Activated naive CD8-positive, alpha-beta T cell treated with anti-CD3 and anti-CD28 coated beads for 36 hours (primary cell): ENCODE results near the gene PRICKLE4. TPM values are rescaled to one million over a fixed set of nuclear protein-coding genes. Genes with fewer than 3 reads are reported as not detected.
A peak's percentile ranks its signal among the peaks of the same experiment; 100 is the strongest.

ENCODE experiments used
- DNase-seq: peaks from one replicate; pipeline ENCODE4 v3.0.0; 2021
- H3K27ac Mint-ChIP-seq: one replicate; pipeline ENCODE4 v1.8.0; 2022; ENCODE audit warnings: mild to moderate bottlenecking, moderate library complexity, mixed read lengths
- H3K27me3 Mint-ChIP-seq: one replicate; pipeline ENCODE4 v1.8.0; 2022; ENCODE audit warnings: mild to moderate bottlenecking, mixed read lengths
- H3K36me3 Mint-ChIP-seq: one replicate; pipeline ENCODE4 v1.8.0; 2021; ENCODE audit warnings: mild to moderate bottlenecking, mixed read lengths
- H3K4me1 Mint-ChIP-seq: one replicate; pipeline ENCODE4 v1.8.0; 2021; ENCODE audit warnings: mixed read lengths
- H3K4me3 Mint-ChIP-seq: one replicate; pipeline ENCODE4 v1.8.0; 2022; ENCODE audit warnings: mild to moderate bottlenecking, moderate library complexity, mixed read lengths
- H3K9me3 Mint-ChIP-seq: one replicate; pipeline ENCODE4 v1.8.0; 2022; ENCODE audit warnings: mixed read lengths
- total RNA-seq, 2 experiments: library from RNA; stranded (reverse); gene quantifications; one replicate each; pipeline ENCODE4 v1.2.3, GENCODE V29; 2021

PRICKLE4 gene
- total RNA-seq, 2 experiments from 2014 or later = not detected

GRCh38 chr6:41777551-41778285 is 2.9 kb upstream of the PRICKLE4 start:
- Mint-ChIP-seq H3K27ac (no peak overlapping the region), H3K9me3 (no peaks in the 10 kb centered on the region), H3K4me3 (no peak overlapping the region), H3K4me1 (peaks cover 18% of the 10 kb centered on the region), H3K27me3 (peaks cover 10% of the 10 kb centered on the region), H3K36me3 (no peaks in the 10 kb centered on the region)
- no peak for DNase-seq

- H3K27me3 Mint-ChIP-seq = peaks cover 10% of the 10 kb centered on the region
- DNase-seq = no peak
- H3K4me1 Mint-ChIP-seq = peaks cover 18% of the 10 kb centered on the region
- H3K36me3 Mint-ChIP-seq = no peaks in the 10 kb centered on the region
- peak overlapping the region; percentile 90 for H3K4me3 Mint-ChIP-seq
- peak overlapping the region; percentile 43 for H3K27ac Mint-ChIP-seq
- H3K9me3 Mint-ChIP-seq = no peaks in the 10 kb centered on the region
These were observed 1.7 kb upstream of the PRICKLE4 start for GRCh38 chr6:41778895-41779294.

- Mint-ChIP-seq H3K4me1 (peaks cover 18% of the 10 kb centered on the region), H3K27ac (peak overlapping the region; percentile 43), H3K4me3 (peak overlapping the region; percentile 90), H3K9me3 (no peaks in the 10 kb centered on the region), H3K36me3 (no peaks in the 10 kb centered on the region), H3K27me3 (peaks cover 10% of the 10 kb centered on the region)
- no peak for DNase-seq
These were observed 1.2 kb upstream of the PRICKLE4 start for GRCh38 chr6:41779336-41779735.

- peak within 1 kb of the TSS; percentile 90 for H3K4me3 Mint-ChIP-seq
- H3K4me1 Mint-ChIP-seq = peaks cover 18% of the 10 kb centered on the region
- H3K9me3 Mint-ChIP-seq = no peaks in the 10 kb centered on the region
- no peaks in the 10 kb centered on the region for H3K36me3 Mint-ChIP-seq
- H3K27ac Mint-ChIP-seq = peak within 1 kb of the TSS; percentile 70
- H3K27me3 Mint-ChIP-seq = peaks cover 10% of the 10 kb centered on the region
- peak; percentile 99 for DNase-seq
These were observed 613 bp upstream of the PRICKLE4 start, which contains the start of gene FRS3 for GRCh38 chr6:41779788-41780550. Gene FRS3 (minus strand): TSS chr6:41779900. CDS start chr6:41776987, 2,913 bp downstream.

- Mint-ChIP-seq H3K4me3 (no peak overlapping the region), H3K27me3 (peaks cover 10% of the 10 kb centered on the region), H3K36me3 (no peaks in the 10 kb centered on the region), H3K27ac (no peak overlapping the region), H3K4me1 (peaks cover 21% of the 10 kb centered on the region), H3K9me3 (no peaks in the 10 kb centered on the region)
- DNase-seq = no peak
These were observed 766 bp downstream of the PRICKLE4 start for GRCh38 chr6:41781366-41781730.

GRCh38 chr6:41783106-41783780 is 2.7 kb downstream of the PRICKLE4 start:
- H3K4me3 Mint-ChIP-seq = no peak overlapping the region
- no peak overlapping the region for H3K27ac Mint-ChIP-seq
- no peak for DNase-seq

GRCh38 chr6:41784581-41785171 is 4.1 kb downstream of the PRICKLE4 start:
- Mint-ChIP-seq H3K4me1 (peaks cover 24% of the 10 kb centered on the region), H3K27ac (no peak overlapping the region), H3K27me3 (peaks cover 10% of the 10 kb centered on the region), H3K36me3 (peaks cover 14% of the 10 kb centered on the region), H3K9me3 (no peaks in the 10 kb centered on the region), H3K4me3 (no peak overlapping the region)
- DNase-seq = no peak

More at GRCh38 chr6:41783106-41783780, 2.7 kb downstream of the PRICKLE4 start:
- Mint-ChIP-seq H3K27me3 (peaks cover 10% of the 10 kb centered on the region), H3K4me1 (peaks cover 21% of the 10 kb centered on the region), H3K36me3 (peaks cover 2% of the 10 kb centered on the region), H3K9me3 (no peaks in the 10 kb centered on the region)

GRCh38 chr6:41785254-41785653 is 4.7 kb downstream of the PRICKLE4 start:
- Mint-ChIP-seq H3K27ac (no peak overlapping the region), H3K4me3 (no peak overlapping the region), H3K4me1 (peaks cover 27% of the 10 kb centered on the region), H3K9me3 (no peaks in the 10 kb centered on the region), H3K27me3 (peaks cover 9% of the 10 kb centered on the region), H3K36me3 (peaks cover 16% of the 10 kb centered on the region)
- DNase-seq = no peak

- H3K27ac Mint-ChIP-seq = no peak overlapping the region
- no peaks in the 10 kb centered on the region for H3K9me3 Mint-ChIP-seq
- H3K36me3 Mint-ChIP-seq = peaks cover 17% of the 10 kb centered on the region
These were observed 5.3 kb downstream of the PRICKLE4 start for GRCh38 chr6:41785689-41786450.

GRCh38 chr6:41786451-41787218 is 6.1 kb downstream of the PRICKLE4 start:
- peak; percentile 92 for DNase-seq
- peak overlapping the region; percentile 97 for H3K4me3 Mint-ChIP-seq
- peak overlapping the region; percentile 99 for H3K27ac Mint-ChIP-seq
- peaks cover 3% of the 10 kb centered on the region for H3K27me3 Mint-ChIP-seq
- no peaks in the 10 kb centered on the region for H3K9me3 Mint-ChIP-seq
- H3K4me1 Mint-ChIP-seq = peaks cover 21% of the 10 kb centered on the region
- peaks cover 20% of the 10 kb centered on the region for H3K36me3 Mint-ChIP-seq

More at GRCh38 chr6:41785689-41786450, 5.3 kb downstream of the PRICKLE4 start:
- H3K27me3 Mint-ChIP-seq = peaks cover 7% of the 10 kb centered on the region
- H3K4me3 Mint-ChIP-seq = peak overlapping the region; percentile 97
- H3K4me1 Mint-ChIP-seq = peaks cover 29% of the 10 kb centered on the region
- peak; percentile 17 for DNase-seq

- Mint-ChIP-seq H3K27me3 (no peaks in the 10 kb centered on the region), H3K36me3 (peaks cover 21% of the 10 kb centered on the region), H3K27ac (peak within 1 kb of the TSS; percentile 99), H3K9me3 (no peaks in the 10 kb centered on the region), H3K4me3 (peak within 1 kb of the TSS; percentile 97), H3K4me1 (peaks cover 25% of the 10 kb centered on the region)
- peak; percentile 96 for DNase-seq
These were observed 6.8 kb downstream of the PRICKLE4 start, which contains the start of gene TOMM6 for GRCh38 chr6:41787219-41787917. Gene TOMM6 (plus strand): TSS chr6:41787694. CDS start chr6:41787698, 4 bp downstream.

GRCh38 chr6:41789390-41789724 is 8.8 kb downstream of the PRICKLE4 start:
- peak overlapping the region; percentile 99 for H3K27ac Mint-ChIP-seq
- H3K9me3 Mint-ChIP-seq = no peaks in the 10 kb centered on the region
- H3K4me3 Mint-ChIP-seq = peak overlapping the region; percentile 97
- H3K4me1 Mint-ChIP-seq = peaks cover 25% of the 10 kb centered on the region
- DNase-seq = no peak
- H3K27me3 Mint-ChIP-seq = no peaks in the 10 kb centered on the region
- peaks cover 22% of the 10 kb centered on the region for H3K36me3 Mint-ChIP-seq

- Mint-ChIP-seq H3K4me3 (no peak overlapping the region), H3K27ac (peak overlapping the region; percentile 46), H3K4me1 (peaks cover 25% of the 10 kb centered on the region), H3K27me3 (no peaks in the 10 kb centered on the region), H3K36me3 (peaks cover 22% of the 10 kb centered on the region), H3K9me3 (no peaks in the 10 kb centered on the region)
- no peak for DNase-seq
These were observed 9.5 kb downstream of the PRICKLE4 start for GRCh38 chr6:41790045-41790444.
